ENCODE measurements around the gene TDRD3.

Gene TDRD3

GRCh38 chr13:60386250-60386649, 10.8 kb upstream of the TDRD3 start:
- 78% methylated on average over 2 of the region's 2 CpGs for WGBS
- no peak overlapping the region for H3K18ac ChIP-seq (ENCODE audit: low read depth in 1 of 2, low read length in 2 of 2)
- H3K27me3 ChIP-seq (ENCODE audit: control insufficient read depth in 1 of 2, insufficient read depth in 1 of 2, low read length in 2 of 2), result no peaks in the 10 kb centered on the region
- no peak overlapping the region for H2AFZ ChIP-seq (ENCODE audit: low read depth, low read length)
- H2BK5ac ChIP-seq (ENCODE audit: low read depth, low read length, poor library complexity, severe bottlenecking), result no peak overlapping the region
- no peak overlapping the region for H2AK5ac ChIP-seq (ENCODE audit: low read length, severe bottlenecking)
- H3K27ac ChIP-seq (ENCODE audit: low read length, poor library complexity, severe bottlenecking), result no peak overlapping the region
- no peaks in the 10 kb centered on the region for H3K9me3 ChIP-seq (ENCODE audit: control insufficient read depth, low read length)
- DNase-seq, result no peak
- H2BK15ac ChIP-seq (ENCODE audit: low read depth, poor library complexity, severe bottlenecking), result no peak overlapping the region
- H4K91ac ChIP-seq (ENCODE audit: low read length), result no peak overlapping the region
- H3K23ac ChIP-seq (ENCODE audit: low read length in 2 of 2), result no peak overlapping the region
- H3K79me1 ChIP-seq (replicated peaks; ENCODE audit: low read length, poor library complexity, severe bottlenecking), result no peaks in the 10 kb centered on the region
- H2BK120ac ChIP-seq (ENCODE audit: low read depth, low read length), result no peak overlapping the region
- H3K36me3 ChIP-seq (ENCODE audit: control insufficient read depth in 1 of 2, insufficient read depth in 2 of 2, low read depth in 1 of 2, low read length in 2 of 2), result no peaks in the 10 kb centered on the region
- no peak overlapping the region for H3K9ac ChIP-seq (ENCODE audit: low read length)
- no peak overlapping the region for H2BK12ac ChIP-seq (ENCODE audit: low read length in 2 of 2)
- no peak overlapping the region for H3K4ac ChIP-seq (ENCODE audit: low read depth in 1 of 2, low read length in 2 of 2)
- H3K4me2 ChIP-seq (ENCODE audit: low read length, poor library complexity, severe bottlenecking), result no peak overlapping the region
- H3K4me1 ChIP-seq (ENCODE audit: control insufficient read depth, insufficient read depth, low read depth, low read length), result no peaks in the 10 kb centered on the region
- no peak overlapping the region for H4K8ac ChIP-seq (ENCODE audit: low read length)
- H3K14ac ChIP-seq (ENCODE audit: low read length in 2 of 2), result no peak overlapping the region
- no peak overlapping the region for H3K4me3 ChIP-seq (ENCODE audit: insufficient read depth in 1 of 2, low read depth in 1 of 2, low read length in 2 of 2)

- Histone ChIP-seq H3K9me3 (ENCODE audit: control insufficient read depth, low read length) (no peaks in the 10 kb centered on the region), H3K79me1 (replicated peaks; ENCODE audit: low read length, poor library complexity, severe bottlenecking) (no peaks in the 10 kb centered on the region), H2AK5ac (ENCODE audit: low read length, severe bottlenecking) (no peak overlapping the region), H3K18ac (ENCODE audit: low read depth in 1 of 2, low read length in 2 of 2) (no peak overlapping the region), H2BK5ac (ENCODE audit: low read depth, low read length, poor library complexity, severe bottlenecking) (no peak overlapping the region), H2BK120ac (ENCODE audit: low read depth, low read length) (no peak overlapping the region), H3K27ac (ENCODE audit: low read length, poor library complexity, severe bottlenecking) (no peak overlapping the region), H3K4ac (ENCODE audit: low read depth in 1 of 2, low read length in 2 of 2) (no peak overlapping the region), H3K23ac (ENCODE audit: low read length in 2 of 2) (no peak overlapping the region), H2AFZ (ENCODE audit: low read depth, low read length) (no peak overlapping the region), H3K4me2 (ENCODE audit: low read length, poor library complexity, severe bottlenecking) (no peak overlapping the region), H4K8ac (ENCODE audit: low read length) (no peak overlapping the region), H3K14ac (ENCODE audit: low read length in 2 of 2) (no peak overlapping the region), H3K4me3 (ENCODE audit: insufficient read depth in 1 of 2, low read depth in 1 of 2, low read length in 2 of 2) (no peak overlapping the region), H2BK15ac (ENCODE audit: low read depth, poor library complexity, severe bottlenecking) (no peak overlapping the region), H2BK12ac (ENCODE audit: low read length in 2 of 2) (no peak overlapping the region), H3K4me1 (ENCODE audit: control insufficient read depth, insufficient read depth, low read depth, low read length) (no peaks in the 10 kb centered on the region), H3K27me3 (ENCODE audit: control insufficient read depth in 1 of 2, insufficient read depth in 1 of 2, low read length in 2 of 2) (no peaks in the 10 kb centered on the region), H3K9ac (ENCODE audit: low read length) (no peak overlapping the region), H4K91ac (ENCODE audit: low read length) (no peak overlapping the region), H3K36me3 (ENCODE audit: control insufficient read depth in 1 of 2, insufficient read depth in 2 of 2, low read depth in 1 of 2, low read length in 2 of 2) (no peaks in the 10 kb centered on the region)
- WGBS, result 75% methylated on average over 1 of the region's 3 CpGs
- DNase-seq, result no peak
Measured at GRCh38 chr13:60392131-60392530, 4.9 kb upstream of the TDRD3 start.

DNA sequence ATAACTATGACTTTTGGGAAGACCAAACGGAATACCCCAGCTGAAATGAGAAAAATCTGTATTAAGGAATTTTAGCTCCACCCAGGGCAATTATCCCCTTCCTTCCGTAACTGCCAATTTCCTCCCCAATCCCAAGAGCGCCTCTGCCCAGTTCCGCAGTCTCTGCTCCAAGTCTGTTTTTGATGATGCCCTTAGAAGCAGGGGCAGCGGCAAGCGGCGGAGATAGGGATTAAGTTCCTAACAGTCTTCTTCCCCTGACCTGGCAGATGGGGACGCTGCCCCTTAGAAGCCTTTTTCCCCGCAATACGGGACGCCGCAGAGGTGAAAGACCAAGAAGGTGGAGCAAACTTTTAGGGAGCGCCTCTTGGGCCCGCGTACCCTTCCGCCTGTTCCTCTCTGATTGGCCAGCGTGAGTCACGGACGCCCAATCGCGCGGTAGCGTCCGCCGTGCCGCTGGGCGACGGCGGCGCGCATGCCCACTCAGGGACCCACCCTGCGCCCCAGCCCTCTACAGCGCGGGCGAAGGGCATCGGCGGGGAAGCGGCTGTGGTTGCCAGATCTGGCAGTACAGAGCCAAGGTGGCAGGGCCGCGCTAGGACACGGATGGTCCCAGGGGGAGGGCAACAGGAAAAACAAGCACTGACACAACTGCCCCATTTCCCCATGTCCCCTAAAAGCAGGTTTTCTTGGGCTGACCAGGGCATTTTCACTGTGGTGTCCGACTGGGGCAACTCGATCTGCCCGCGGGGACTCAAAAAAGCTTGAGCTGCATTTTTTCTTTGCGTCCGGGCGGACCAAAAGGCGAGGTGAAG, 843 bp upstream of the TDRD3 start:
- peak overlapping the region; percentile 93 for H4K8ac ChIP-seq (ENCODE audit: low read length)
- H3K4me1 ChIP-seq (ENCODE audit: control insufficient read depth, insufficient read depth, low read depth, low read length), result no peaks in the 10 kb centered on the region
- peak overlapping the region; percentile 68 to 96 for H3K4me3 ChIP-seq (ENCODE audit: insufficient read depth in 1 of 2, low read depth in 1 of 2, low read length in 2 of 2)
- H2BK120ac ChIP-seq (ENCODE audit: low read depth, low read length), result peak overlapping the region; percentile 64
- peak overlapping the region in 1 of 2 experiments; percentile 35 for H3K23ac ChIP-seq (ENCODE audit: low read length in 2 of 2)
- H2AFZ ChIP-seq (ENCODE audit: low read depth, low read length), result peak overlapping the region; percentile 58
- peak overlapping the region in 1 of 2 experiments; percentile 86 for H3K14ac ChIP-seq (ENCODE audit: low read length in 2 of 2)
- H3K18ac ChIP-seq (ENCODE audit: low read depth in 1 of 2, low read length in 2 of 2), result peak overlapping the region; percentile 87 to 93
- H2AK5ac ChIP-seq (ENCODE audit: low read length, severe bottlenecking), result no peak overlapping the region
- peak overlapping the region; percentile 74 for H2BK5ac ChIP-seq (ENCODE audit: low read depth, low read length, poor library complexity, severe bottlenecking)
- H3K4me2 ChIP-seq (ENCODE audit: low read length, poor library complexity, severe bottlenecking), result peak overlapping the region; percentile 91
- H3K9ac ChIP-seq (ENCODE audit: low read length), result peak overlapping the region; percentile 97
- no peaks in the 10 kb centered on the region for H3K27me3 ChIP-seq (ENCODE audit: control insufficient read depth in 1 of 2, insufficient read depth in 1 of 2, low read length in 2 of 2)
- H2BK12ac ChIP-seq (ENCODE audit: low read length in 2 of 2), result peak overlapping the region in 1 of 2 experiments; percentile 25
- peak; percentile 92 for DNase-seq
- H3K27ac ChIP-seq (ENCODE audit: low read length, poor library complexity, severe bottlenecking), result peak overlapping the region; percentile 97
- H3K36me3 ChIP-seq (ENCODE audit: control insufficient read depth in 1 of 2, insufficient read depth in 2 of 2, low read depth in 1 of 2, low read length in 2 of 2), result no peaks in the 10 kb centered on the region
- H4K91ac ChIP-seq (ENCODE audit: low read length), result peak overlapping the region; percentile 23
- H3K79me1 ChIP-seq (replicated peaks; ENCODE audit: low read length, poor library complexity, severe bottlenecking), result peaks cover 6% of the 10 kb centered on the region
- WGBS, result under 1% methylated on average over 48 of the region's 49 CpGs
- peak overlapping the region; percentile 63 for H2BK15ac ChIP-seq (ENCODE audit: low read depth, poor library complexity, severe bottlenecking)
- H3K9me3 ChIP-seq (ENCODE audit: control insufficient read depth, low read length), result no peaks in the 10 kb centered on the region
- peak overlapping the region; percentile 46 to 78 for H3K4ac ChIP-seq (ENCODE audit: low read depth in 1 of 2, low read length in 2 of 2)

GRCh38 chr13:60397704-60398378, 821 bp downstream of the TDRD3 start:
- peak; percentile 80 for DNase-seq
- WGBS, result under 1% methylated on average over 20 of the region's 43 CpGs
- H3K23ac ChIP-seq (ENCODE audit: low read length in 2 of 2), result peak overlapping the region in 1 of 2 experiments; percentile 35
- peak overlapping the region; percentile 95 for H3K27ac ChIP-seq (ENCODE audit: low read length, poor library complexity, severe bottlenecking)
- peak overlapping the region; percentile 60 to 74 for H3K14ac ChIP-seq (ENCODE audit: low read length in 2 of 2)
- peak overlapping the region; percentile 94 for H4K8ac ChIP-seq (ENCODE audit: low read length)
- no peaks in the 10 kb centered on the region for H3K27me3 ChIP-seq (ENCODE audit: control insufficient read depth in 1 of 2, insufficient read depth in 1 of 2, low read length in 2 of 2)
- H3K4me2 ChIP-seq (ENCODE audit: low read length, poor library complexity, severe bottlenecking), result peak overlapping the region; percentile 64
- peak overlapping the region; percentile 95 for H2BK5ac ChIP-seq (ENCODE audit: low read depth, low read length, poor library complexity, severe bottlenecking)
- no peak overlapping the region for H2BK15ac ChIP-seq (ENCODE audit: low read depth, poor library complexity, severe bottlenecking)
- no peaks in the 10 kb centered on the region for H3K9me3 ChIP-seq (ENCODE audit: control insufficient read depth, low read length)
- peak overlapping the region; percentile 77 to 89 for H3K4me3 ChIP-seq (ENCODE audit: insufficient read depth in 1 of 2, low read depth in 1 of 2, low read length in 2 of 2)
- no peaks in the 10 kb centered on the region for H3K36me3 ChIP-seq (ENCODE audit: control insufficient read depth in 1 of 2, insufficient read depth in 2 of 2, low read depth in 1 of 2, low read length in 2 of 2)
- H2AK5ac ChIP-seq (ENCODE audit: low read length, severe bottlenecking), result peak overlapping the region; percentile 85
- H2BK12ac ChIP-seq (ENCODE audit: low read length in 2 of 2), result peak overlapping the region; percentile 18 to 84
- H3K79me1 ChIP-seq (replicated peaks; ENCODE audit: low read length, poor library complexity, severe bottlenecking), result peaks cover 10% of the 10 kb centered on the region
- H2BK120ac ChIP-seq (ENCODE audit: low read depth, low read length), result peak overlapping the region; percentile 89
- H3K4me1 ChIP-seq (ENCODE audit: control insufficient read depth, insufficient read depth, low read depth, low read length), result no peaks in the 10 kb centered on the region
- peak overlapping the region; percentile 82 to 91 for H3K4ac ChIP-seq (ENCODE audit: low read depth in 1 of 2, low read length in 2 of 2)
- peak overlapping the region; percentile 71 for H2AFZ ChIP-seq (ENCODE audit: low read depth, low read length)
- H3K18ac ChIP-seq (ENCODE audit: low read depth in 1 of 2, low read length in 2 of 2), result peak overlapping the region; percentile 84 to 89
- peak overlapping the region; percentile 98 for H3K9ac ChIP-seq (ENCODE audit: low read length)
- H4K91ac ChIP-seq (ENCODE audit: low read length), result peak overlapping the region; percentile 86

Data from mesenchymal stem cell (in vitro differentiated cells and primary cell).